Cardiac muscle cell (in vitro differentiated cells and primary cell): ENCODE measurements around the gene DTNA. TPM values are rescaled to one million over a fixed set of nuclear protein-coding genes. Genes with fewer than 3 reads are reported as not detected.

Experiments
- DNase-seq, 2 donors: peaks; one replicate each; pipeline versions ENCODE4 v3.0.0 to v3.0.0-alpha.2; 2010 to 2017; ENCODE audit warnings: low read depth in 1 of 2, low spot score in 1 of 2
- H3K27ac ChIP-seq: fragments of 200-600 bp; sonication (generic); 2 replicates; pipeline ENCODE4 v1.5.1; 2016
- H3K27me3 ChIP-seq: fragments of 200-600 bp; sonication (generic); 2 replicates; pipeline ENCODE4 v1.6.0; 2016; ENCODE audit warnings: control low read depth
- H3K36me3 ChIP-seq: fragments of 200-600 bp; sonication (generic); 2 replicates; pipeline ENCODE4 v1.5.1; 2016; ENCODE audit warnings: control low read depth
- H3K4me1 ChIP-seq: fragments of 200-600 bp; sonication (generic); 2 replicates; pipeline ENCODE4 v1.8.1; 2017; ENCODE audit warnings: low read depth, mild to moderate bottlenecking, mixed run types
- H3K4me3 ChIP-seq: fragments of 200-600 bp; sonication (generic); 2 replicates; pipeline ENCODE4 v1.5.1; 2016; ENCODE audit warnings: mild to moderate bottlenecking
- H3K9me3 ChIP-seq: fragments of 200-600 bp; sonication (generic); 2 replicates; pipeline ENCODE4 v1.5.1; 2017; ENCODE audit warnings: low read depth, mild to moderate bottlenecking, control low read depth
- CTCF ChIP-seq: IDR thresholded peaks from 2 replicates; pipeline ENCODE4 v1.5.1; 2012; ENCODE audit warnings: low read depth, mild to moderate bottlenecking, low read length
- polyA plus RNA-seq: library from polyadenylated mRNA; unstranded; fragments of >200 nt; fragmentation: Nextera tagmentation; extraction: Ambion mirVana; gene quantifications from 2 replicates; pipeline ENCODE4 v1.2.1, GENCODE V29; 2016
- total RNA-seq: library from RNA; depleted of rRNA; stranded (reverse); fragments of >200 nt; gene quantifications from 2 replicates; pipeline ENCODE4 v1.2.3, GENCODE V29; 2016

DTNA gene
- total and polyA plus RNA-seq, 2 experiments from 2014 or later, result 19.6 to 34.6 TPM

- no peak for TF ChIP-seq CTCF
- Histone ChIP-seq H3K27me3 (no peaks in the 10 kb centered on the region), H3K27ac (no peak overlapping the region), H3K4me3 (no peak overlapping the region), H3K9me3 (no peaks in the 10 kb centered on the region), H3K36me3 (no peaks in the 10 kb centered on the region), H3K4me1 (no peaks in the 10 kb centered on the region)
- DNase-seq, result no peak
These were observed 106.1 kb downstream of the DTNA start for GRCh38 chr18:34816183-34816582.

GRCh38 chr18:34817636-34818035 is 107.5 kb downstream of the DTNA start:
- no peak for DNase-seq
- Histone ChIP-seq H3K27me3 (no peaks in the 10 kb centered on the region), H3K9me3 (no peaks in the 10 kb centered on the region), H3K36me3 (no peaks in the 10 kb centered on the region), H3K4me1 (no peaks in the 10 kb centered on the region), H3K27ac (no peak overlapping the region), H3K4me3 (no peak overlapping the region)
- TF ChIP-seq CTCF, result no peak

GRCh38 chr18:34818064-34818463 is 108.0 kb downstream of the DTNA start:
- Histone ChIP-seq H3K27ac (no peak overlapping the region), H3K4me3 (no peak overlapping the region), H3K4me1 (no peaks in the 10 kb centered on the region), H3K27me3 (no peaks in the 10 kb centered on the region), H3K9me3 (no peaks in the 10 kb centered on the region), H3K36me3 (no peaks in the 10 kb centered on the region)
- TF ChIP-seq CTCF, result no peak
- DNase-seq, result no peak

- Histone ChIP-seq H3K36me3 (no peaks in the 10 kb centered on the region), H3K27me3 (no peaks in the 10 kb centered on the region), H3K4me1 (no peaks in the 10 kb centered on the region), H3K9me3 (no peaks in the 10 kb centered on the region), H3K27ac (no peak overlapping the region), H3K4me3 (no peak overlapping the region)
- no peak for DNase-seq
- TF ChIP-seq CTCF, result no peak
These were observed 110.4 kb downstream of the DTNA start for GRCh38 chr18:34820360-34821065.

- no peak for DNase-seq
- Histone ChIP-seq H3K9me3 (no peaks in the 10 kb centered on the region), H3K27ac (no peak overlapping the region), H3K4me1 (no peaks in the 10 kb centered on the region), H3K36me3 (no peaks in the 10 kb centered on the region), H3K4me3 (no peak overlapping the region), H3K27me3 (no peaks in the 10 kb centered on the region)
- no peak for TF ChIP-seq CTCF
These were observed 111.6 kb downstream of the DTNA start for GRCh38 chr18:34821669-34822210.
